Stimulated activated memory B cell treated with anti-CD40 and anti-IgM and Interleukin-4, amounts not matched to agents 10 μg/mL and 1 μg/mL and 100 μg/mL, for 72 hours (primary cell): ENCODE measurements around the gene SLC24A3.

Source experiments
- ATAC-seq: fragments of 150-1000 bp; cut with Tn5 transposase; 2 replicates; pipeline ENCODE4 v1.10.0; 2021
- H3K27ac Mint-ChIP-seq: one replicate; pipeline ENCODE4 v1.8.0; 2022; ENCODE audit warnings: mild to moderate bottlenecking, mixed read lengths
- H3K27me3 Mint-ChIP-seq: one replicate; pipeline ENCODE4 v1.8.0; 2022; ENCODE audit warnings: mixed read lengths
- H3K36me3 Mint-ChIP-seq: one replicate; pipeline ENCODE4 v1.8.0; 2022; ENCODE audit warnings: mixed read lengths
- H3K4me1 Mint-ChIP-seq: one replicate; pipeline ENCODE4 v1.8.0; 2022; ENCODE audit warnings: mixed read lengths
- H3K4me3 Mint-ChIP-seq: one replicate; pipeline ENCODE4 v1.8.0; 2022; ENCODE audit warnings: mild to moderate bottlenecking, moderate library complexity, mixed read lengths
- H3K9me3 Mint-ChIP-seq: one replicate; pipeline ENCODE4 v1.8.0; 2022; ENCODE audit warnings: mixed read lengths

SLC24A3 gene

DNA sequence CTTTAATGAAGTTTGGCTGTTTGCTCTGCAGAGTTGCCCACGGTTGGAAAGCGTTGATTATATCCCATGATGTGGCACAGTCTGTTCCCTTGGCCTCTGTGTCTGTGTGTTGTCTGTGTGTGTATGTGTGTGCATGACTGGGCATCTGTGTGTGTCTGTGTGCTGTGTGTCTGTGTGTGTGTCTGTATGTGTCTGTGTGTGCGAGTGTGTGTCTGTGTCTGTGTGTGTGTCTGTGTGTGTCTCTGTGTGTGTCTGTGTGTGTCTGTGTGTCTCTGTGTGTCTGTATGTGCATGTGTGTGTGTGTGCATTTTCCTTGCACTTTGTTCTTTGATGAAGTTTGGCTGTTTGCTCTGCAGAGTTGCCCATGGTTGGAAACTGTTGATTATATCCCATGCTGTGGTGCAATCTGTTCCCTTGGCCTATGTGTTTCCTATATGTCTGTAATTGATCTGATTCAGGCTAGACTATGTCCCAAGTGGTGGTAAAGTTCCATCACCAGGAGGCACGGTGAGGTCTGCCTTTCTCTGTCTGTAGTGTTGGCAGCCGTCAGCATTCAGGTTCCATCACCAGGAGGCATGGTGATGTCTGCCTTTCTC, 467.6 kb downstream of the SLC24A3 start:
- Mint-ChIP-seq H3K4me3 (no peak overlapping the region), H3K27ac (no peak overlapping the region), H3K9me3 (peaks cover 6% of the 10 kb centered on the region), H3K27me3 (peaks cover 9% of the 10 kb centered on the region), H3K4me1 (no peaks in the 10 kb centered on the region), H3K36me3 (no peaks in the 10 kb centered on the region)
- ATAC-seq, result no peak

DNA sequence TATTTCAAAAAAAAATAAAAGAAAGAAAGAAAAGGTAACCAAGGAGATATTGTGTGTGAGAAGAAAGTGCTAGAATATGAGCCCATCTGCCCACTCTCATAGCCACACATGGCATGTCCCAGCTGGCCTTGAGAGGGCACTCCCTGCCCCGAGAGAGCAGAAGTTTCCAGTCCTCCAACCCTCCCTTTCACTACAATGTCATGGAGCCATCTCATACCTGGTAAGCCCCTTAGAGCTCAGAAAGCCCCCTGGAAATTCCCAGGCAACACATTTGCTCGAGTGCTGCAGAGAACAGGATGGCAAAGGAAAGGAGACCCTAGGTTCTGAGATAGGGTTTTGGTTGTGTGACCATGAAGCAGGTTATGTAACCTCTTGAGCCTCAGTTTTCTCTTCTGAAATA, 469.8 kb downstream of the SLC24A3 start:
- ATAC-seq, result peak; percentile 78
- Mint-ChIP-seq H3K27me3 (peaks cover 18% of the 10 kb centered on the region), H3K36me3 (no peaks in the 10 kb centered on the region), H3K4me1 (no peaks in the 10 kb centered on the region), H3K27ac (no peak overlapping the region), H3K9me3 (peaks cover 7% of the 10 kb centered on the region), H3K4me3 (no peak overlapping the region)

DNA sequence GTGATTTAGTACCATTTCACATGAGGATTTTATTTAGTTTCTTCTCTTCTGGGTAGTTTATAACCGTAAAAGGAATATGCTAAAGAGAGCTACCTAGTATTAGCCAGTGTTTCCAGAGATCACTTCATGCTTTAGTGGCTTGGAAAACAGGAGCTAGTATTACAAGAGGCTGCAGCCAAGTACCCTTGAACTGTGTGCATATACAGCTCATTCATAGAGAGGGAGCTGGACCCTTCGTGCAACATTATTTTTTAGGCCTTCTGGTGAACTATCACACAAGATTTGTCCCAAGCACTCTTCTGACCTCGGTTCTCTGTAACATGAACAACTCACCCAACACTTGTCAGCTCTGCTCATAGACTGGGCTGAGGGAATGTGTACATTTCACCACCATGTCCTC, 470.7 kb downstream of the SLC24A3 start:
- Mint-ChIP-seq H3K27ac (no peak overlapping the region), H3K27me3 (peaks cover 18% of the 10 kb centered on the region), H3K4me3 (no peak overlapping the region), H3K36me3 (no peaks in the 10 kb centered on the region), H3K4me1 (no peaks in the 10 kb centered on the region), H3K9me3 (peaks cover 7% of the 10 kb centered on the region)
- ATAC-seq, result no peak

DNA sequence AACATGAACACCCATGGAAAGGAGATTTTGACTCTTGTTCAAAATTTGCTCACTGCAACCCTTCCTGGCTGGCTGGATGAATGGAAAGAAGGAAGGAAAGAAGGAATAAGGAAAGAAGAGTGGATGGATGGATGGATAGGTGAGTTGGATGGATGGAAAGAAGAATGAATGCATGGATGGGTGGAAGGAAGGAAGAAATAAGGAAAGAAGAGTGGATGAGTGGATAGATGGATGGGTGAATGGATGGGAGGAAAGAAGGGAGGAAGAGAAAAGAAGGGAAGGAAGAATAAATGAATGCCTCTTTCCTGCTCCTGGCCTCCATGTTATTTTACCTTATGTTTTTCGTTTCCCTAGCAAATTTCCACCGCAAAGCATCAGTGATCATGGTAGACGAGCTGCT, 471.4 kb downstream of the SLC24A3 start:
- H3K4me3 Mint-ChIP-seq, result no peak overlapping the region
- no peaks in the 10 kb centered on the region for H3K4me1 Mint-ChIP-seq
- ATAC-seq, result no peak
- no peak overlapping the region for H3K27ac Mint-ChIP-seq
- H3K36me3 Mint-ChIP-seq, result no peaks in the 10 kb centered on the region
- peaks cover 18% of the 10 kb centered on the region for H3K27me3 Mint-ChIP-seq
- peaks cover 7% of the 10 kb centered on the region for H3K9me3 Mint-ChIP-seq

DNA sequence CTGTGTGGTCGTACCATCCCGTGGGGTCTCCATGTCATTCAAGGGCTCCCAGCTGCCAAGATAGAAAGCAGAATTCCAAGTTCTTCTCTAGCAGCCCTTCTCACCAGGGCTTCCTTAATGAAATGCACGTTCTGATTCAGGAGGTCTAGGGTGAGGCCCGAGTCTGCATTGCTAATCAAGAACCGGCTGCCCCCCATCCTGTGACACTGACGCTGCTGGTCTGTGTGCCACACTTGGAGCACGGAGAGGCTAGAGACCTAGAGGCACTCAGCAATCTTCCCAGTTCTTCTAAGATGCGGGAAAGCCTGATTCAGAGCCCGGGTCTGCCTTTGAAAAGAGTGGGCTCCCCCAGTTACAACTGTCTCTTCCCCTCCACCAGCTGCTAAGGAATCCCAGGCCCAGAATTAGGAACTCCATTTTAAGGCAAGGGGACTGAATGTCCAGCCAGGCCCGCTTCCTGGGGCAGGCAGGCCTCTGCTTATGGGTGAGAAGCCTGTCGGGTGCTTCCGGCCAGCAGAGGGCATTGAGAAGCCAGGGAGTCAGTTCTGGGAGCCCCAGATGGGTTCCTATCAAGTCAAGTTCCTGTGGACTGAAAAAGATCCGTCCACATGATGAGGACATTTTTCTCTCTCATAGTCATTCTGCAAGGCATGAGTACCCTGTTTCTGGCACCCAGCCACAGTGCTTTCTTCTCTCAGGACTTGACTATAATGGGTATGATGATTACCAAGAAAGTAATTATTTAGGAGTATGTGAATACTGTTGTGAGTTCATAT, 475.8 kb downstream of the SLC24A3 start:
- peaks cover 2% of the 10 kb centered on the region for H3K9me3 Mint-ChIP-seq
- H3K4me1 Mint-ChIP-seq, result peaks cover 12% of the 10 kb centered on the region
- H3K4me3 Mint-ChIP-seq, result no peak overlapping the region
- peaks cover 9% of the 10 kb centered on the region for H3K27me3 Mint-ChIP-seq
- no peak for ATAC-seq
- H3K27ac Mint-ChIP-seq, result no peak overlapping the region
- no peaks in the 10 kb centered on the region for H3K36me3 Mint-ChIP-seq

DNA sequence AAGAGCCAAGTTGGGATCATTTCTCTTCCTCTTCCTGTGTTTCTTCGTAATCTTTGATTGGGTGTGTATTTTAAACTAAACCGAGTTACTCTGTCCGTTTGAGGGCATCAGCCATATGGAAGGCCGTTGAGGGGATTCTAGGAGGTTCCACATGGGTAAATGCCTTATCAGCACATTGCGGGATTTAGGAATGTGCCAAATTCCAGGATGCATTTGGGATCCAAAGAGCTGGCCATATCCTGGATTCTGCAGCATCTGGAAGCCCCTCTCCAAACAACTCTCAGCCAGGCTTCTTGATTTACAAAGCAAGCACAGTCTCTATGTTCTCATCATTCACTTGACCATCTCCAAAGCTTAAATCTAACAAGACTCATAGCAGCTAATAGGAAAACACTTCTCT, 478.0 kb downstream of the SLC24A3 start:
- no peak overlapping the region for H3K4me3 Mint-ChIP-seq
- peaks cover 9% of the 10 kb centered on the region for H3K27me3 Mint-ChIP-seq
- no peaks in the 10 kb centered on the region for H3K9me3 Mint-ChIP-seq
- H3K27ac Mint-ChIP-seq, result no peak overlapping the region
- ATAC-seq, result no peak
- peaks cover 24% of the 10 kb centered on the region for H3K4me1 Mint-ChIP-seq
- no peaks in the 10 kb centered on the region for H3K36me3 Mint-ChIP-seq

DNA sequence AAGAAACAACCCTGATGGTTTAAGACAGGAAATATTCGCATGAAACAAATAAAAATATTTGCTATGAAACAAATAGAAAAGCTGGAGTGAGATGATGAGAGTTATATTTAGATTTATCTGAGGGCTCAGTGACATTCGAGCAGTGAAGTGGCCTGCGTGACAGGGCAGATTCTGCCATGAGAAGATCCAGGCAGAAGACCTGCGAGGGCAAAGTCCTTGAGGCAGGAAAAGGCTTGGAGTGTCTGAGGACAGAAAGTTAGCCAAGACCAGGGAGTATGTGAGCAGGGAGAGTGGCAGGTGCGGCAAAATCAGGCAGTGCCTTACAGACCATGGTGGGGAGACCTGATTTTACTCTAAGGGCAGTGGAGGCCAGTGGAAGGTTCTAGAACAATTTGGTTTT, 478.7 kb downstream of the SLC24A3 start:
- peaks cover 9% of the 10 kb centered on the region for H3K27me3 Mint-ChIP-seq
- H3K9me3 Mint-ChIP-seq, result no peaks in the 10 kb centered on the region
- H3K4me1 Mint-ChIP-seq, result peaks cover 26% of the 10 kb centered on the region
- ATAC-seq, result no peak
- no peaks in the 10 kb centered on the region for H3K36me3 Mint-ChIP-seq
- H3K27ac Mint-ChIP-seq, result no peak overlapping the region
- H3K4me3 Mint-ChIP-seq, result no peak overlapping the region

DNA sequence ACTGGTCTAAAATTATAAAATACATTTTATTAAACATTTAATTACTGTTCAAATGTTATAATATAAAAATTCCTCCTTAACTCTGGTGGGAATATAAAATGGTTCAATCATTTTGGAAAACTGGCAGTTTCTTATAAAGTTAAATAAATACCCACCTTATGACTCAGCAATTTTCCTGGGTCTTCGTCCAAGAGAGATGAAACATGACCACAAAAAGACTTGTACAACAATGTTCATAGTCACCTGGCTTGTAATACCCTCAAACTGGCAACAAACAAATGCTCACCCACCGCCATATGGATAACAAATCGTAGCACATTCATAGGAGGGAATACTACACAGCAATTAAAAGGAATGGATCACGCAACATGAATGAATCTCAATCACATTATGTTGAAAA, 479.7 kb downstream of the SLC24A3 start:
- Mint-ChIP-seq H3K4me3 (no peak overlapping the region), H3K27me3 (no peaks in the 10 kb centered on the region), H3K9me3 (no peaks in the 10 kb centered on the region), H3K27ac (peak overlapping the region; percentile 67), H3K4me1 (peaks cover 32% of the 10 kb centered on the region), H3K36me3 (no peaks in the 10 kb centered on the region)
- ATAC-seq, result no peak

DNA sequence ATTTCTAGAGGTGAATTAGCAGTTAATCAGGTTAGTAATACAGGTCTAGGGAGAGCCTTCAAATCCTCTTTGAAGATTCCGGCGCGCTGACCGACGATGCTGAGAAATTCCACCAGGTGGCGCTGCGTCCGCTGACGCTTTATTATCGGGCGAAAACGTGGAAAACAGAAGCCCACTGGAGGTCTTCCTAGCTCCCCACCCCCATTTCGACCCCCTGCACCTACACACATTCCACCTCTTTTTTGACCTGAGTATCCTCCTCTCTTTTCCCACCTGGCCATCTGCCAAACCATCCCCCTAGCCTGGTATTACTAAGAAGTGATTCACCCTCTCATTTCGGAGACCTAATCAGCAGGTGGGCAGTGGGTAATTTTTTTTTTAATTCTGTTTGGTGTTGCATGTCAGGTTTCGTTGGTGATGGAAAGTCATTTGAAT, 480.3 kb downstream of the SLC24A3 start:
- Mint-ChIP-seq H3K9me3 (no peaks in the 10 kb centered on the region), H3K4me1 (peaks cover 32% of the 10 kb centered on the region), H3K36me3 (no peaks in the 10 kb centered on the region), H3K4me3 (peak overlapping the region; percentile 68), H3K27me3 (no peaks in the 10 kb centered on the region), H3K27ac (peak overlapping the region; percentile 67)
- ATAC-seq, result peak; percentile 77

DNA sequence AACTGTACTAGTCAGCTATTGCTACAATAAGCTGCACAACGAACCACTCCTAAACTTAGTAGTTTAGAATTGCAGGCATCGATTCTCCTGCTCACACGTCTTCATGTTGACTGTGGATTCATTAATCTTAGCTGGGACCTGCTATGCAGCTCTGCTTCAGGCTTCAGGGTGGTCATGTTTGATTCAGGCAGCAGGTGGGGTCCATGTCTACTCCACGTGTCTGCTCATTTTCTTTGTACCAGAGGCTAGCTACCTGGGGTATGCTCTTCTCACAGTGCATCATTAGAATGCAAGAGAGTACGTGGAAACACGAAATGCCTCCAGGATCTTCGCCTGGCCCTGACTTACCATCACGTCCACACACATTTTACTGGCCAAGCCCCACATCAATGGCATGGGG, 481.1 kb downstream of the SLC24A3 start:
- Mint-ChIP-seq H3K4me1 (peaks cover 32% of the 10 kb centered on the region), H3K36me3 (no peaks in the 10 kb centered on the region), H3K4me3 (no peak overlapping the region), H3K9me3 (no peaks in the 10 kb centered on the region), H3K27ac (no peak overlapping the region), H3K27me3 (no peaks in the 10 kb centered on the region)
- no peak for ATAC-seq

DNA sequence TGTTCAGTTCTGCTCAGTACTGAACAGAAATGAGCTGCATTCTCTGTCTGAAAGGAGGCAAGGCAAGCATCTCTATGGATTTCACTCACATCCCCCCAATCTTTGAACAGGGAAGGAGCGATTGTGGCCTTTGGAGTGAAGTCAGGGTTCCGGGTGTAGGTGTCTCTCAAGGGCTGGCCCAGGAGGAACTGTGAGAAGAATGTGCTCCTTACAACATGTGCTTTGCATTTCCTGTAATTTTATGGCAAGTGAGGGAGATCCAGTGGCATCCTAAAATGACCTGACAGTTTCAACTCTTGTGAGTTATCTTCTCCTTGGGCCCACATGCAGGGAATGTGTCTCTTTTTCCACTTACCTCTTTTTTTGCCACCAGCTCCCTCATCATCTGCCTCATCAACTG, 482.6 kb downstream of the SLC24A3 start:
- H3K27me3 Mint-ChIP-seq, result no peaks in the 10 kb centered on the region
- H3K36me3 Mint-ChIP-seq, result no peaks in the 10 kb centered on the region
- H3K4me3 Mint-ChIP-seq, result no peak overlapping the region
- peaks cover 40% of the 10 kb centered on the region for H3K4me1 Mint-ChIP-seq
- no peaks in the 10 kb centered on the region for H3K9me3 Mint-ChIP-seq
- ATAC-seq, result no peak
- no peak overlapping the region for H3K27ac Mint-ChIP-seq

DNA sequence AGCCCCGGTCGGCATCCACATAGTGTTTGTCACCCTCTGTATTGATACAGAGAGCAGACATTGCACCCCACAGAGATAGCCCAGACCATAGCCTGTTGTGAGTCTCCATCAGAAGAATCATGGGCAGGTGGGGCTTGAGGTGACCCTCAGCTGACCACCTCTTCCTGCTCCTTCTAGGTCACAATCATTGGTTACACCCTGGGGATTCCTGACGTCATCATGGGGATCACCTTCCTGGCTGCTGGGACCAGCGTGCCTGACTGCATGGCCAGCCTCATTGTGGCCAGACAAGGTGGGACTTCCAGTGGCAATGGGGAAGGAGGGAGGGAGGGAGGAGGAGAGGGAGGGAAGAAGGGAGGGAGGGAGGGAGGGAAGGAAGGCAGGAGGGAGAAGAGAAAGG, 484.2 kb downstream of the SLC24A3 start:
- Mint-ChIP-seq H3K4me1 (peaks cover 44% of the 10 kb centered on the region), H3K27me3 (no peaks in the 10 kb centered on the region), H3K36me3 (peaks cover 1% of the 10 kb centered on the region), H3K9me3 (no peaks in the 10 kb centered on the region), H3K27ac (no peak overlapping the region), H3K4me3 (no peak overlapping the region)
- no peak for ATAC-seq

DNA sequence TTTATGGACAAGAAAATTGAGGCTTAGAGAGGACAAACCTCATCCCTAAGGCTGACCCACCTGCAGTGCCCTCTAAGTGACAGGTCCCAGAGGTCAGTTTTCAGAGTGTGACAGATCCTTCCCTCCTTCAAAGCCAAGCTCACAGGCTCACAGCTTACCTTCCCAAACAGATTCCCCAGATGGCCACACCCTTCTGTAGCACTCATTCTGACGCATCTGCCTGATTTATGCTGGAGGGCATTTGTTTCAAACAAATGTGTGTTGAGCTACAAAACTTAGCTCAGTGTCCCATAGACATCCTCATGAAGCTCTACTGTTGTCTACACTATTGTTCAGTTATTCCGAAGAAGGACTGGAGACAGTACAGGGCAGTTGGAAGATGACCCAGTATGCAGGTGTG, 485.0 kb downstream of the SLC24A3 start:
- peaks cover 9% of the 10 kb centered on the region for H3K36me3 Mint-ChIP-seq
- H3K27me3 Mint-ChIP-seq, result no peaks in the 10 kb centered on the region
- H3K4me1 Mint-ChIP-seq, result peaks cover 46% of the 10 kb centered on the region
- no peak overlapping the region for H3K27ac Mint-ChIP-seq
- peaks cover 4% of the 10 kb centered on the region for H3K9me3 Mint-ChIP-seq
- no peak overlapping the region for H3K4me3 Mint-ChIP-seq
- ATAC-seq, result no peak

DNA sequence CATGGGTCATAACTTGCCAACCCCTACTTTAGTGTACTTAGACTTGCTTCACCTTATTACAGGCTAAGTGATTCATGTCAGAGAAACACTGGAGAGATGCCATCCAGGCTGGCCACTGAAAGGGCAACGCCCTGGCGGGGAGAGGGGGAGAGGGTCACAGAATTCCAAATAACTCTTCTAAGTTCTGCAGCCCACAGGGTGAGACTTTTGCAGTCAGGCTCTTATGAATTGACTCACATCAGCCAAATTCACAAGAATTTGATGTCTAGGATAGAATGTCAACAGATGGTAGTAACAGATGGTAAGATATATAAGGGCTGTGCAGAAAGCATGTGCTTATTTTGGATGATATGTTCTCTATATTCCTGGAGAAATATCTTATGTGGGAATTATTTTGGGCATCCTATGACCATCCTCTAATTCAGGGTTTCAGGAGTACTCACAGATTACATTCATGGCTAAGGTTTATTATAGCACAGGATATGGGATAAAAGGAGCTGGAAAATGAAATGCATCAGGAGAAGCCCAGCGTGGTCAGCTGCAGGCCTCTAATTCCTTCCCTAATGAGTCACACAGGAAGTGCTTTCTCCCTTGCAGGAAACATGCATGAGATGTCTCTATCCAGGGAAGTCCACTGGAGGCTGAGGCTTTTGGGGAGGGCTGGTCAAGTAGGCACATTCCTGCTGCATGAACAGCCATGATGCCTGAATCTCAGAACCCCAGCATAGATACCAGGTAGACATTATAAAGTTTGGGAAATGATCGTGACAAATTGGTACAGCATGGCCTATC, 486.9 kb downstream of the SLC24A3 start:
- H3K9me3 Mint-ChIP-seq, result peaks cover 8% of the 10 kb centered on the region
- H3K36me3 Mint-ChIP-seq, result peaks cover 10% of the 10 kb centered on the region
- H3K27ac Mint-ChIP-seq, result peak overlapping the region; percentile 38
- no peak for ATAC-seq
- no peaks in the 10 kb centered on the region for H3K27me3 Mint-ChIP-seq
- H3K4me3 Mint-ChIP-seq, result no peak overlapping the region
- peaks cover 38% of the 10 kb centered on the region for H3K4me1 Mint-ChIP-seq

DNA sequence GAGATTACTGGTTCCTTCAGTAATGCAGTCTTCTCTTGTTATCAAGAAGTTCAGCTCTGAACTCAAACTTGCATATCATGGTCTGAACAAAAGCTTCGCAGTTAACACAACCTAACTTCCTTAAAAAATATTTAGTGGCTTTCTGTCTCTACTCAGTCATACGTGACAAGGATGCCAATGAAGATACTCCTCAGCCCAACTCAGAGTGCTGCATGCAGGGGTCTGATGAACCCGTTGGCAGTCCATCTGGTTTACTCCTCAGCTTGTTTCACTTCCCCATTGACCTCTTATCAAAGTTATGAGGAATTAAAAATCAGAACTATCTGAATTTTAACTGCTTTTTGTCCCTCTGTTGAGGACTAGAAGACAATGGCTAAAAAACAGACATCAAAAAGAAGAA, 489.0 kb downstream of the SLC24A3 start:
- Mint-ChIP-seq H3K9me3 (peaks cover 8% of the 10 kb centered on the region), H3K27ac (peak overlapping the region; percentile 81), H3K4me3 (peak overlapping the region; percentile 3), H3K27me3 (no peaks in the 10 kb centered on the region), H3K4me1 (peaks cover 22% of the 10 kb centered on the region), H3K36me3 (peaks cover 10% of the 10 kb centered on the region)
- peak; percentile 91 for ATAC-seq
